Peyer's patch (tissue), 4 donors: ENCODE measurements around the gene FAM193A. TPM values are rescaled to one million over a fixed set of nuclear protein-coding genes. Genes with fewer than 3 reads are reported as not detected.

ENCODE experiments used
- DNase-seq, 3 donors: peaks; one replicate each; pipeline ENCODE4 v3.0.0-alpha.2; 2017 to 2019
- H3K27ac ChIP-seq, 4 donors: fragments of 200-600 bp; sonication (generic); one replicate each; pipeline ENCODE4 v1.5.1; 2016 to 2019
- H3K27me3 ChIP-seq, 2 donors: fragments of 200-600 bp; sonication (generic); one replicate each; pipeline ENCODE4 v1.5.1; 2019
- H3K36me3 ChIP-seq, 3 donors: fragments of 200-600 bp; sonication (generic); one replicate each; pipeline ENCODE4 v1.5.1; 2016 to 2019
- H3K4me1 ChIP-seq, 4 donors: fragments of 200-600 bp; sonication (generic); one replicate each; pipeline ENCODE4 v1.5.1; 2016 to 2019
- H3K4me3 ChIP-seq, 4 donors: fragments of 200-600 bp; sonication (generic); 1 replicate in 3 of 4; 2 replicates in 1 of 4; pipeline ENCODE4 v1.5.1; 2016 to 2019; ENCODE audit warnings: mild to moderate bottlenecking in 1 of 4
- H3K9me3 ChIP-seq, 4 donors: fragments of 200-600 bp; sonication (generic); one replicate each; pipeline ENCODE4 v1.5.1; 2016 to 2019; ENCODE audit warnings: mild to moderate bottlenecking in 1 of 4
- CTCF ChIP-seq, 6 experiments: fragments of 450-650 bp in 4 of 6; fragments of 200-600 bp in 2 of 6; sonication (generic) in 1 of 6; IDR thresholded peaks; one replicate each; pipeline ENCODE4 v1.5.1; 2017 to 2019; ENCODE audit warnings: antibody characterized with exemption in 6 of 6, mild to moderate bottlenecking in 3 of 6, moderate library complexity in 1 of 6
- POLR2A ChIP-seq, 2 donors: fragments of 450-650 bp; IDR thresholded peaks; one replicate each; pipeline ENCODE4 v1.5.1; 2017; ENCODE audit warnings: antibody characterized with exemption in 2 of 2, mild to moderate bottlenecking in 2 of 2, moderate library complexity in 2 of 2
- total RNA-seq, 4 donors: library from RNA; depleted of rRNA; stranded (reverse); fragments of >200 nt; gene quantifications; one replicate each; pipeline ENCODE4 v1.1.0, GENCODE V29; 2016

Gene FAM193A
- total RNA-seq, 4 donors from 2014 or later, result 38.2 to 77.6 (median 51.2) TPM

- TF ChIP-seq CTCF (IDR thresholded peaks at IDR 0.05), result no peak
- no peak for TF ChIP-seq POLR2A (IDR thresholded peaks at IDR 0.05)
- H3K36me3 ChIP-seq, result peaks cover 0 to 18% (median 0%) of the 10 kb centered on the region in 3 donors
These were observed 60.2 kb downstream of the FAM193A start for GRCh38 chr4:2596611-2597010.

GRCh38 chr4:2598511-2599303, 62.3 kb downstream of the FAM193A start:
- DNase-seq, result peak in 2 of 3 donors; percentile 66 to 79
- H3K36me3 ChIP-seq, result peaks cover 0 to 18% (median 0%) of the 10 kb centered on the region in 3 donors
- TF ChIP-seq POLR2A (IDR thresholded peaks at IDR 0.05) (no peak), CTCF (IDR thresholded peaks at IDR 0.05) (peak in 3 of 6 experiments; percentile 3 to 30 (median 18))
- H3K9me3 ChIP-seq, result no peaks in the 10 kb centered on the region
- peaks cover 0 to 23% (median 10%) of the 10 kb centered on the region in 4 donors for H3K4me1 ChIP-seq
- no peaks in the 10 kb centered on the region for H3K27me3 ChIP-seq
- H3K4me3 ChIP-seq, result no peak overlapping the region
- H3K27ac ChIP-seq, result peak overlapping the region in 1 of 4 donors; percentile 63

More at GRCh38 chr4:2596611-2597010, 60.2 kb downstream of the FAM193A start:
- no peak overlapping the region for H3K27ac ChIP-seq
- no peak overlapping the region for H3K4me3 ChIP-seq
- no peaks in the 10 kb centered on the region for H3K27me3 ChIP-seq
- no peaks in the 10 kb centered on the region for H3K9me3 ChIP-seq
- peaks cover 0 to 31% (median 10%) of the 10 kb centered on the region in 4 donors for H3K4me1 ChIP-seq
- DNase-seq, result no peak

GRCh38 chr4:2599304-2599654, 62.8 kb downstream of the FAM193A start:
- Histone ChIP-seq H3K36me3 (peaks cover 0 to 18% (median 0%) of the 10 kb centered on the region in 3 donors), H3K27ac (peak overlapping the region in 1 of 4 donors; percentile 63), H3K27me3 (no peaks in the 10 kb centered on the region), H3K9me3 (no peaks in the 10 kb centered on the region), H3K4me1 (peaks cover 0 to 17% (median 10%) of the 10 kb centered on the region in 4 donors), H3K4me3 (no peak overlapping the region)
- TF ChIP-seq CTCF (IDR thresholded peaks at IDR 0.05) (no peak), POLR2A (IDR thresholded peaks at IDR 0.05) (no peak)
- DNase-seq, result no peak

- DNase-seq, result no peak
- Histone ChIP-seq H3K27me3 (no peaks in the 10 kb centered on the region), H3K4me3 (no peak overlapping the region), H3K27ac (no peak overlapping the region), H3K36me3 (peaks cover 0 to 18% (median 0%) of the 10 kb centered on the region in 3 donors), H3K4me1 (peaks cover 0 to 14% (median 8%) of the 10 kb centered on the region in 4 donors), H3K9me3 (no peaks in the 10 kb centered on the region)
- TF ChIP-seq POLR2A (IDR thresholded peaks at IDR 0.05) (no peak), CTCF (IDR thresholded peaks at IDR 0.05) (no peak)
These were observed 64.4 kb downstream of the FAM193A start for GRCh38 chr4:2600878-2601277.

GRCh38 chr4:2604614-2605013, 68.2 kb downstream of the FAM193A start:
- H3K4me3 ChIP-seq, result no peak overlapping the region
- TF ChIP-seq POLR2A (IDR thresholded peaks at IDR 0.05) (no peak), CTCF (IDR thresholded peaks at IDR 0.05) (no peak)
- peaks cover 0 to 11% (median 0%) of the 10 kb centered on the region in 3 donors for H3K36me3 ChIP-seq
- no peaks in the 10 kb centered on the region for H3K9me3 ChIP-seq
- DNase-seq, result no peak
- no peaks in the 10 kb centered on the region for H3K27me3 ChIP-seq
- no peak overlapping the region for H3K27ac ChIP-seq
- peaks cover 0 to 8% (median 0%) of the 10 kb centered on the region in 4 donors for H3K4me1 ChIP-seq
